Mesothelial cell of epicardium (in vitro differentiated cells): ENCODE data around the gene MBNL1. TPM values are rescaled to one million over a fixed set of nuclear protein-coding genes. Genes with fewer than 3 reads are reported as not detected.
A peak's percentile ranks its signal among the peaks of the same experiment; 100 is the strongest.

Source experiments
- DNase-seq, 2 experiments: peaks; one replicate each; pipeline ENCODE4 v3.0.0; 2021; ENCODE audit warnings: low spot score in 2 of 2; ENCODE audit not compliant: unreplicated experiment in 2 of 2
- H3K27ac Mint-ChIP-seq: 2 replicates; pipeline ENCODE4 v1.8.0; 2021; ENCODE audit warnings: mixed read lengths
- H3K27me3 Mint-ChIP-seq: 2 replicates; pipeline ENCODE4 v1.8.0; 2021; ENCODE audit warnings: low read depth, mixed read lengths
- H3K36me3 Mint-ChIP-seq: 2 replicates; pipeline ENCODE4 v1.8.0; 2021; ENCODE audit warnings: mixed read lengths
- H3K4me1 Mint-ChIP-seq: 2 replicates; pipeline ENCODE4 v1.8.0; 2021; ENCODE audit warnings: mixed read lengths
- H3K4me3 Mint-ChIP-seq: 2 replicates; pipeline ENCODE4 v1.8.0; 2021; ENCODE audit warnings: mild to moderate bottlenecking, moderate library complexity, mixed read lengths
- H3K9me3 Mint-ChIP-seq: 2 replicates; pipeline ENCODE4 v1.8.0; 2021; ENCODE audit warnings: mixed read lengths
- CTCF ChIP-seq: fragments of 200-600 bp; sonication (generic); IDR thresholded peaks from one replicate; pipeline ENCODE4 v1.5.0; 2021; ENCODE audit warnings: antibody characterized with exemption; ENCODE audit not compliant: unreplicated experiment
- total RNA-seq: library from RNA; stranded (reverse); gene quantifications from 3 replicates; pipeline ENCODE4 v1.2.1, GENCODE V29; 2021

MBNL1 gene
- total RNA-seq, 1 donor from 2014 or later, result 74.8 TPM

- Mint-ChIP-seq H3K27me3 (no peaks in the 10 kb centered on the region), H3K27ac (no peak overlapping the region), H3K9me3 (no peaks in the 10 kb centered on the region), H3K4me1 (peaks cover 37% of the 10 kb centered on the region), H3K36me3 (no peaks in the 10 kb centered on the region), H3K4me3 (no peak overlapping the region)
- DNase-seq, result no peak
- no peak for TF ChIP-seq CTCF
Measured at GRCh38 chr3:152277198-152277597, 8.5 kb downstream of the MBNL1 start.

GRCh38 chr3:152278756-152279427, 10.2 kb downstream of the MBNL1 start:
- no peak for TF ChIP-seq CTCF
- no peak overlapping the region for H3K27ac Mint-ChIP-seq
- H3K36me3 Mint-ChIP-seq, result no peaks in the 10 kb centered on the region
- H3K4me3 Mint-ChIP-seq, result no peak overlapping the region
- DNase-seq, result no peak
- no peaks in the 10 kb centered on the region for H3K27me3 Mint-ChIP-seq
- H3K9me3 Mint-ChIP-seq, result no peaks in the 10 kb centered on the region
- peaks cover 40% of the 10 kb centered on the region for H3K4me1 Mint-ChIP-seq

- no peak overlapping the region for H3K4me3 Mint-ChIP-seq
- peaks cover 36% of the 10 kb centered on the region for H3K4me1 Mint-ChIP-seq
Measured at GRCh38 chr3:152279479-152279878, 10.8 kb downstream of the MBNL1 start.

GRCh38 chr3:152280539-152280938, 11.8 kb downstream of the MBNL1 start:
- H3K9me3 Mint-ChIP-seq, result no peaks in the 10 kb centered on the region
- H3K27ac Mint-ChIP-seq, result no peak overlapping the region
- peaks cover 43% of the 10 kb centered on the region for H3K4me1 Mint-ChIP-seq
- TF ChIP-seq CTCF, result no peak
- H3K27me3 Mint-ChIP-seq, result no peaks in the 10 kb centered on the region
- no peaks in the 10 kb centered on the region for H3K36me3 Mint-ChIP-seq
- H3K4me3 Mint-ChIP-seq, result no peak overlapping the region
- DNase-seq, result no peak

More at GRCh38 chr3:152279479-152279878, 10.8 kb downstream of the MBNL1 start:
- Mint-ChIP-seq H3K36me3 (no peaks in the 10 kb centered on the region), H3K27ac (no peak overlapping the region), H3K27me3 (no peaks in the 10 kb centered on the region), H3K9me3 (no peaks in the 10 kb centered on the region)
- no peak for TF ChIP-seq CTCF
- no peak for DNase-seq

- DNase-seq, result no peak
- H3K36me3 Mint-ChIP-seq, result no peaks in the 10 kb centered on the region
- H3K4me3 Mint-ChIP-seq, result no peak overlapping the region
- H3K4me1 Mint-ChIP-seq, result peaks cover 43% of the 10 kb centered on the region
- H3K9me3 Mint-ChIP-seq, result no peaks in the 10 kb centered on the region
- peak overlapping the region; percentile 59 for H3K27ac Mint-ChIP-seq
- no peaks in the 10 kb centered on the region for H3K27me3 Mint-ChIP-seq
- no peak for TF ChIP-seq CTCF
Measured at GRCh38 chr3:152281133-152281713, 12.5 kb downstream of the MBNL1 start.
